HEK293T (cell line): ENCODE data around the gene TYMP.

Experiments used
- CTCF ChIA-PET: fragments of 350-600 bp; formaldehyde crosslinking; extraction: SDS; loops from one replicate; lab custom pipeline; 2021; ENCODE audit warnings: antibody characterized with exemption, inconsistent platforms; lab: Yijun Ruan, JAX
- POLR2A ChIA-PET: fragments of 350-600 bp; formaldehyde crosslinking; extraction: SDS; loops from one replicate; lab custom pipeline; 2020; ENCODE audit warnings: antibody characterized with exemption, inconsistent platforms; lab: Yijun Ruan, JAX
- DNase-seq: peaks from one replicate; pipeline ENCODE4 v3.0.0; 2012; ENCODE audit warnings: mixed read lengths; ENCODE audit errors: extremely low spot score
- ARNT ChIP-seq: fragments of 450-650 bp; IDR thresholded peaks from 2 replicates; pipeline ENCODE4 v1.6.1; 2017; ENCODE audit warnings: mild to moderate bottlenecking
- BHLHE40 ChIP-seq: fragments of 450-650 bp; IDR thresholded peaks from 2 replicates; pipeline ENCODE4 v1.6.1; 2016; ENCODE audit warnings: mild to moderate bottlenecking, moderate library complexity, borderline replicate concordance
- CTBP1 ChIP-seq: fragments of 450-650 bp; IDR thresholded peaks from 2 replicates; pipeline ENCODE4 v1.6.1; 2016; ENCODE audit warnings: borderline replicate concordance
- ELF4 ChIP-seq: fragments of 450-650 bp; IDR thresholded peaks from 2 replicates; pipeline ENCODE4 v1.6.1; 2017; ENCODE audit warnings: antibody characterized with exemption
- FOXA1 ChIP-seq: fragments of 450-650 bp; IDR thresholded peaks from 2 replicates; pipeline ENCODE4 v1.6.1; 2016; ENCODE audit warnings: mild to moderate bottlenecking
- FOXK2 ChIP-seq: fragments of 450-650 bp; IDR thresholded peaks from 2 replicates; pipeline ENCODE4 v1.6.1; 2016; ENCODE audit warnings: mild to moderate bottlenecking
- FOXM1 ChIP-seq: fragments of 450-650 bp; IDR thresholded peaks from 2 replicates; pipeline ENCODE4 v1.6.1; 2017; ENCODE audit warnings: mild to moderate bottlenecking, borderline replicate concordance
- HDGF ChIP-seq: fragments of 450-650 bp; IDR thresholded peaks from 2 replicates; pipeline ENCODE4 v1.6.1; 2017; ENCODE audit warnings: antibody characterized with exemption, borderline replicate concordance
- L3MBTL2 ChIP-seq: fragments of 450-650 bp; conservative IDR thresholded peaks from 2 replicates; pipeline ENCODE4 v1.6.1; 2016; ENCODE audit warnings: mild to moderate bottlenecking
- LEF1 ChIP-seq: fragments of 450-650 bp; IDR thresholded peaks from 2 replicates; pipeline ENCODE4 v1.6.1; 2017; ENCODE audit warnings: mild to moderate bottlenecking, borderline replicate concordance
- NFRKB ChIP-seq: fragments of 450-650 bp; IDR thresholded peaks from 2 replicates; pipeline ENCODE4 v1.6.1; 2016; ENCODE audit warnings: mild to moderate bottlenecking, moderate library complexity
- SP1 ChIP-seq: fragments of 450-650 bp; IDR thresholded peaks from 2 replicates; pipeline ENCODE4 v1.6.1; 2017
- SUZ12 ChIP-seq: fragments of 450-650 bp; IDR thresholded peaks from 2 replicates; pipeline ENCODE4 v1.6.1; 2016; ENCODE audit warnings: mild to moderate bottlenecking
- TARDBP ChIP-seq: fragments of 450-650 bp; IDR thresholded peaks from 2 replicates; pipeline ENCODE4 v1.6.1; 2016
- ZNF384 ChIP-seq: fragments of 450-650 bp; IDR thresholded peaks from 2 replicates; pipeline ENCODE4 v1.6.1; 2016
- TF ChIP-seq, protein P1 (sequence below): fragments of 450-650 bp; IDR thresholded peaks from 2 replicates; pipeline ENCODE4 v1.6.1; 2016

Gene TYMP

DNA sequence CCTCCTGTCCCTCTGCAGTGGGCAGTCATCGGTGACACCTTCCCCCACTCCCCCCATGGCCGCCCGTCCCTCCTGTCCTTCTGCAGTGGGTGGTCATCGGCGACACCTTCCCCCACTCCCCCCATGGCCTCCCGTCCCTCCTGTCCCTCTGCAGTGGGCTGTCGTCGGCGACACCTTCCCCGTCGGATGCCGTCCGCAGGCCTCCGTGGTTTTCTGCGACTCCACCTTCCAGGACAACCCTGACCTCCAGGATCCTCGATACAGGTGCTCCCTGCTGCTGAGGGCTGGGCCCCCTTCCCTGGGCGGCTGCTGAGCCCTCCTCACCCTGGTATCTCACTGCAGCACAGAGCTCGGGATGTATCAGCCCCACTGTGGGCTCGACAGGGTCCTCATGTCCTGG, 40.9 kb downstream of the TYMP start:
- ChIA-PET POLR2A (no interaction called here), CTCF (no interaction called here)
- no peak for DNase-seq
- TF ChIP-seq, protein P1, sequence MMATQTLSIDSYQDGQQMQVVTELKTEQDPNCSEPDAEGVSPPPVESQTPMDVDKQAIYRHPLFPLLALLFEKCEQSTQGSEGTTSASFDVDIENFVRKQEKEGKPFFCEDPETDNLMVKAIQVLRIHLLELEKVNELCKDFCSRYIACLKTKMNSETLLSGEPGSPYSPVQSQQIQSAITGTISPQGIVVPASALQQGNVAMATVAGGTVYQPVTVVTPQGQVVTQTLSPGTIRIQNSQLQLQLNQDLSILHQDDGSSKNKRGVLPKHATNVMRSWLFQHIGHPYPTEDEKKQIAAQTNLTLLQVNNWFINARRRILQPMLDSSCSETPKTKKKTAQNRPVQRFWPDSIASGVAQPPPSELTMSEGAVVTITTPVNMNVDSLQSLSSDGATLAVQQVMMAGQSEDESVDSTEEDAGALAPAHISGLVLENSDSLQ: no peak
- TF ChIP-seq LEF1 (no peak), NFRKB (no peak), TARDBP (no peak), HDGF (no peak), ELF4 (no peak), ARNT (no peak), L3MBTL2 (no peak)

DNA sequence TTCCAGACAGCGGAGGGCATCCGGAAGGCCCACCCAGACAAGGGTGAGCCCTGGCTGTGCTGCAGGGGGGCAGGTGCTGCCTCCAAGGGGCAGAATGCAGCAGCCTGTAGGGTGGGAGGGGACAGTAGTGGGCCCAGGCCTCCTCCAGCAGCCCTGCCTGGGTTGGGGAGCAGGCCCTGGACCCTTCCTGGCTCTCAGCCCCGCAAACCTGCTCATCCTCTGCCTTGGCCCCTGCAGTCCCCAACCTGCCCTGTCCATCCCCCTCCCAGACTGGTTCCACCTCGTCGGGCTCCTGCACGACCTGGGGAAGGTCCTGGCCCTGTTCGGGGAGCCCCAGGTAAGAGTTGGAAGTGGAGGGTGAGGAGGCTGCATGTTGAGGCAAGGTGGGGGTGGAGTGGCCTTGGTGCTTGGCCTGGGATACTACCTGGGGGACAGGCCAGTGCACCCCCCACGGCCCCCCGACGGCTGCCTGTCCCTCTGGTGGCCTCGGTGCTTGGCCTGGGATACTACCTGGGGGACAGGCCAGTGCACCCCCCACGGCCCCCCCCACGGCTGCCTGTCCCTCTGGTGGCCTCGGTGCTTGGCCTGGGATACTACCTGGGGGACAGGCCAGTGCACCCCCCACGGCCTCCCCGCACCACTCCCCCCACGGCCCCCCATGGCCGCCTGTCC, 41.7 kb downstream of the TYMP start:
- POLR2A ChIA-PET: no interaction called here

DNA sequence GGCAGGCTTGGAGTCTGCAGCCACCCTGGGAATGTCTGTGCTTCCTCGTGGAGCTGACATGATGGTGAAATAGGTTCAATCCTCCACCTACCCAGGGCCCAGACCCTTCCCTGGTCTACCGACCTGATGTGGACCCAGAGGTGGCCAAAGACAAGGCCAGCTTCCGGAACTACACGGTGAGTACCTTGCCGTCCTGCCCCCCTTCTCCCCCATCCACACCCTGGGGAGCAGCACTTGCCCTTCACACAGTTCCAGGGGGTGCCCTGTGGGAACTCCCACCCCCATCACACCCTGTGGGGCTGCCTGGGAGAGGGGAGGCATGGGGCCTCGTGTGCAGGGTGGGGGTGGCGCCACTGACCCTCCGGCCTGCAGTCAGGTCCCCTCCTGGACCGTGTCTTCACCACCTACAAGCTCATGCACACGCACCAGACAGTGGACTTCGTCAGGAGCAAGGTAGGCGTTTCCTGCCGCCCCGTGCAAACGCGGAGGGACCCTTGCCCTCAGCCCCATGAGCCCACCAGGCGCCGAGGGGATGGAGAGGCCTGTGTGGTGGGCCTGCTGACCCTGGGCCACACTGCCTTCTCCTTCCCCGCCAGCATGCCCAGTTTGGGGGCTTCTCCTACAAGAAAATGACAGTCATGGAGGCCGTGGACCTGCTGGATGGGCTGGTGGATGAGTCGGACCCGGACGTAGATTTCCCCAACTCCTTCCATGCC, 42.4 kb downstream of the TYMP start:
- DNase-seq: no peak
- TF ChIP-seq L3MBTL2: no peak
- no peak for TF ChIP-seq CTBP1
- TF ChIP-seq NFRKB: no peak
- TF ChIP-seq BHLHE40: no peak
- no peak for TF ChIP-seq FOXA1
- no peak for TF ChIP-seq ARNT
- no peak for TF ChIP-seq LEF1
- TF ChIP-seq FOXM1: no peak
- TF ChIP-seq SP1: no peak
- TF ChIP-seq ELF4: no peak
- TF ChIP-seq TARDBP: no peak
- TF ChIP-seq HDGF: no peak
- TF ChIP-seq FOXK2: no peak
- TF ChIP-seq, protein P1: no peak
- POLR2A ChIA-PET: interaction anchor here (0.9 kb wide), 2 partner anchors 20 to 38 kb away, joined by 3 read pairs; partner anchors contain the start of genes LMF2, NCAPH2 and SCO2
- CTCF ChIA-PET: interaction anchor here (1.5 kb wide), 1 partner anchor 11 kb away, joined by 5 read pairs; no protein-coding TSS in a partner anchor

More for the DNA sequence above, 41.7 kb downstream of the TYMP start:
- DNase-seq: no peak
- TF ChIP-seq SUZ12 (no peak), NFRKB (no peak), BHLHE40 (no peak), ARNT (no peak), L3MBTL2 (no peak), LEF1 (no peak), FOXM1 (no peak), FOXK2 (no peak)
- CTCF ChIA-PET: no interaction called here

DNA sequence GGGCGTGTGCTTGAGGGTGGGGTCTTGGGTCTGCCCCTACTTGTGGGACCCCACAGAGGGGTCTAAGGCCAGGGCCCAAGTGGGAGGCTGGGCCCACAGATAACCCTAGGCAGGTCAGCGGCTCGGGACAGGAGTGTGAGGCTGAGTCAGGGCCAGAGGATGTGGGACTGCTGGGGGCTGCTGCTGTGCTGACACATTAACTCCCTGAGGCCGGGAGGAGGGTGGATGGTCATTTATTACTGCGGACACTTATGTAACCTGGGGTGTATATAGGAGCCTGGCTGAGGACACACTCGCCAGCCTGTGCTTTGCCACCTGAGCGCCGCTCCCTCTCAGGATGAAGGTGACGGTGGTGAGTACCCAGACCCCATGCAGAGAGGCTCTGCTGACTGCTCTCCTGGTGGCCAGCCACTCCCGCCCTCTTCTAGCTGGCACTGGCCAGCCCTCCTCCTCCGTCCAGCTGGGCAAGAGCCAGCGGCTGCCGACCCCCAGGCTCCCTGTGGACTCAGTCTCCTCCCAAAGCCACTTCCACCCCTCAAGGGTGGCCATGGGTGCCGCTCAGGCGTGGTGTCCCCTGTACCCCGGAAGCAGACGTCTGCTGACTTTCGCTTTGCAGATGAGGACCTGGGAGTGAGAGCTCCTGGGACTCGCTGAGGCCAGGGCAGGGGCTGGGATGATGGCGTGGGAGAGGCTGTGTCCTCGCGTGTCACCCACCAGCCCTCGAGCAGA, 43.1 kb downstream of the TYMP start, which contains the start of gene MIOX:
TSS of gene MIOX (plus strand) at position 299 of the 729 bp plus-strand sequence. CDS start at position 338, 39 bp downstream.
- no peak for TF ChIP-seq L3MBTL2
- no peak for TF ChIP-seq NFRKB
- TF ChIP-seq FOXK2: no peak
- TF ChIP-seq ARNT: no peak
- no peak for TF ChIP-seq ZNF384
- TF ChIP-seq SP1: no peak
- TF ChIP-seq FOXA1: no peak
- no peak for TF ChIP-seq FOXM1
- no peak for TF ChIP-seq CTBP1
- no peak for TF ChIP-seq SUZ12
- TF ChIP-seq HDGF: no peak
- no peak for TF ChIP-seq LEF1
- TF ChIP-seq, protein P1: no peak
- TF ChIP-seq TARDBP: no peak
- TF ChIP-seq ELF4: no peak
- no peak for TF ChIP-seq BHLHE40
- ChIA-PET POLR2A (interaction anchor here (0.9 to 1.3 kb wide), 3 partner anchors 21 to 39 kb away, joined by 3 to 5 read pairs (median 3); partner anchors contain the start of genes LMF2, NCAPH2 and SCO2), CTCF (interaction anchor here (1.5 kb wide), 1 partner anchor 11 kb away, joined by 5 read pairs; no protein-coding TSS in a partner anchor)
- DNase-seq: no peak
